ENCODE measurements around the gene SLC39A7. TPM values are rescaled to one million over a fixed set of nuclear protein-coding genes. Genes with fewer than 3 reads are reported as not detected.

SLC39A7 gene
- total RNA-seq, 1 donor from 2014 or later = 78.0 TPM

DNA sequence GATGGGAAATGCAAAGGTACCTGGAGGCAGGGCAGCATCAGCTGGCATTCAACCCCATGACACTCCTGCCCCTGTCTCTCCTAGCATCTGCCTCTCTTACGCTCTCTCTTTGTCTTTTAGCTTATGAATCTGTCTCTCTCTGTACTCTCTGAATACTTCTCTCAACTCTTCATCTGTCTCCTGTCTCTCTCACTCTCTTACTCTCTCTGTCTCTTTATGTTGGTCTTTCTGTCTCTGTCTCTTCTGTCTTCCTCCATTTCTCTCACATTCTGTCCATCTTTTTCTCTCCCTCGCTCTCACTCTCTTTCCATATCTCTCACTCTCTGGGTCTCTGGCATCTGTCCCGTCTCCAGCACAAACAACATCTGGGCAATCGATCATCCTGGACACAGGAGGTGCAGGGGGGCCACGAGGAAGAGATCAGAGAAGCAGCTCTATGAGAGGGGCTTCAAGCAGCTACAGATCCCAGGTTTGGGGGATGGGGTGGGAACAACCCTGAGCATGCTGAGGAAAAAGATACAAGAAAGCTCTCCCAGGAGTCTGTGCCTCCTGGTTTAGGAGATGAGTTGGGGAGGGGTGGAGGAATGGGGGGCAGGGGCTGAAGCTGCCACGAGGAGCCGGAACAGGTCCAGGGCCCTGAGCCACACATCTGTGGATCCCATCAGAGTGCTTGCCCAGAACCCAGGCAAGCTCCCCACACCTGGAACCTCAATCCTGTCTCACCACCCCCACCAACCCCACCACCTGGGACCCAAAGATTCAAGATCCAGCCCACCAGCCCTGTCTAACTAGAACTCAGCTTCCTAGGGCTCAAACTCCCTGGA lies 10.8 kb upstream of the SLC39A7 start:
- DNase-seq (ENCODE audit: low spot score) = no peak

- DNase-seq (ENCODE audit: low spot score) = no peak
Observed at GRCh38 chr6:33190504-33191107, 10.1 kb upstream of the SLC39A7 start.

DNA sequence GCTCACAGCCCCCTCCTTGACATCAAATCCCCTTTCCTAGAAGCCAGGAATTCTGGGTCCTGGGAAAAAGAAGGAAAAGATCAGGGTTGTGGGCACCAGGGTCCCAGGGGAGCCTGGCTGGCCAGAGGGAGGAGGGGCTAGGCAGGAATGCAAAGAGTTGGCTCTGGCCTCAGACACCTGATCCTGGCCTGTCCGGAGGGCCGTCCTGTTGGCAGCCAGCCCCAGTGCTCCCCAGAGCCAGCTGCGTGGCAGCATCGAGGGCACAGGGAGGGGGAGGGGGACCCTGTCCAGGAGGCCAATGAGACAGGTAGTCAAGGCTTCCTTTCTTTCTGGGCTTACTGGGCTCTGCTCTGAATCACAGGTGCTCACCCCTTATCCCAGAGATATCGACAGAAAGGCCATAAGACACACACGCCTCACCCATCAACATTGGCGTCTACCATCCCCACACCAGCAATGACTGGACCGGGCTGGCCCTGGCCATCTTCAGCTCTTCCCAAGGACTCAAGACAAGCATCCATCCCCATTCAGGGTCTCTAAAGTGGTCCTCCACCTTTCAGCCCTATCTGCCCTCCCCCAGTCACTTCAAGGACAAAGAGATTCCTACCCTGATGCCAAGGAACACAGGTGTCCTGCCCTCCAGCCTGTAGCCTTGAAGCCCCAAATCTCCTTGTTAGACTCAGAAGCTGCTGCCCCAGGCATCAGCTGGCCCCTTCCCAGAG lies 9.1 kb upstream of the SLC39A7 start:
- no peak for DNase-seq (ENCODE audit: low spot score)

GRCh38 chr6:33192105-33192646 lies 8.5 kb upstream of the SLC39A7 start, which contains the start of gene COL11A2:
Gene COL11A2, minus strand, starts transcription at chr6:33192467. Its CDS starts 227 bp downstream, at chr6:33192240.
- no peak for DNase-seq (ENCODE audit: low spot score)

DNA sequence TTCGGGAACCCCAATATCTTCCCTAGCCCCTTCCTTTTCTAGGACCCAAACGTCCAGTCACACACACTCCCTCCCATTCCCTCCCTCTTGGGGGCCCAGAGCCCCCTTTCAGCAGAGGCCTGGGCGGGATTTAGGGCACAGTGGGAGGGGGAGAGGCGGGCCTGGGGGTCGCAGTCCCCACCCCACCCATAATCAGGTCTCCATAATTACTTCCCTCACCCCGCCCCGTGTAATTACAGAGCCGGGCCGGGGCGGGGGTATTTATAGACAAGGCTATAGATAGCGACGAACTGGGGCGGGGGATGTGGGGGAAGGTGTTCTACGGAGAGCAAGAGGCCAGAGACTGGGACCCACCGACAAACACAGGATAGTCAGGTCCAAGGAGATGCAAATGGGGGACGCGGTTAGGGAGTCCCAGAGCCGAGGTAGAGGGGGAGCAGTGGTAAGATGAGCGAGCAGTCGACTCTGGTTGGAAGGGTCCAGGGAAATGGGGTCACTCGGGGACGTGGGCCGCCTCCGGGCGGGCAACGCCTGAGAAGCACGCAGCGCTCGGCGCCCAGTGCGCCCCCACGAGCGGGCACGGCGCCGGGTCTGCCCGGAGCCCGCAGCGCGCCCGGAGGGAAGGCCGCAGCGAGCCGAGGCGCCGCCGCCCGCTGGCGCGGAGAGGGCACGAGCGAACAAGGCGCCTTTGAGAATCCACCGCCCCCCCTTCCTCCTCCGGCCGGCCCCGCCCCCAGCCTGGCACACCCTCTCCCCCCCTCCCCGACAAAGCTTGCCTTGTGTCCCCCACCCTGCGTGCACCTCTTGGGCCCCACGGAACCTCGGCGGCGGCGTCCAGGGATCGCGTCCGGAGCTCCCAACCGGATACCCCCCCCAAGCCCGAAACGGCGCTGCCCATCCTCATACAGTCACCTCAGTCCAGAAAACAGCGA lies 7.7 kb upstream of the SLC39A7 start:
- DNase-seq (ENCODE audit: low spot score) = peak; percentile 28

GRCh38 chr6:33193619-33194018 lies 7.0 kb upstream of the SLC39A7 start:
- no peak for DNase-seq (ENCODE audit: low spot score)

DNA sequence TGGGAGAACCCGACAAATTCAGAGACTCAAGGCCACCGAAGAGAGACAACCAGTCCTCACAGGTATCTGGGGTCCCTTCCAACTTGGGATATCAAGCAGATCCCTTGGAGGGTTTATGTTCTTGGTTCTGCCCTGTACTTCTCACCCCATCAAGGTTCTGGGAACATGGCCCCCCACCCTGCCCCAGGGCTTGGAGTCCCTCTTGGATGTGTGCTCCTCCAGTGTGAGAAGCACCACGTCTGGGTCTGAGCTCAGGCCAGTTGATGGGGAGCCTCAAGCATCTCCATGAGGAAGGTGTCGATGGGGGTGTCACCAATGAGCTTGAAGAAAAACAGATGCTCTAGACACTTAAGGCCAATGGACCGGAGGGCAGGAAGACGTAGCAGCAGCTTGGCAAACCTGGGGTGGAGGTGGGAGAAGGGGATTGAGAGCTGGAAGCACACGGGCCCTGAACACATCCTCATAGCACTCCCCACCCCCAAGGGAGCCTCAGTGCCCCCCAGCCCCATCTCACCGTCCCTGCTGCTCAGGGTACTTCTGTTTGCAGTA lies 6.2 kb upstream of the SLC39A7 start:
- no peak for DNase-seq (ENCODE audit: low spot score)

GRCh38 chr6:33195304-33196165 lies 5.1 kb upstream of the SLC39A7 start:
- DNase-seq (ENCODE audit: low spot score) = no peak

- peak; percentile 66 for DNase-seq (ENCODE audit: low spot score)
Observed at GRCh38 chr6:33197431-33198048, 3.1 kb upstream of the SLC39A7 start.

DNA sequence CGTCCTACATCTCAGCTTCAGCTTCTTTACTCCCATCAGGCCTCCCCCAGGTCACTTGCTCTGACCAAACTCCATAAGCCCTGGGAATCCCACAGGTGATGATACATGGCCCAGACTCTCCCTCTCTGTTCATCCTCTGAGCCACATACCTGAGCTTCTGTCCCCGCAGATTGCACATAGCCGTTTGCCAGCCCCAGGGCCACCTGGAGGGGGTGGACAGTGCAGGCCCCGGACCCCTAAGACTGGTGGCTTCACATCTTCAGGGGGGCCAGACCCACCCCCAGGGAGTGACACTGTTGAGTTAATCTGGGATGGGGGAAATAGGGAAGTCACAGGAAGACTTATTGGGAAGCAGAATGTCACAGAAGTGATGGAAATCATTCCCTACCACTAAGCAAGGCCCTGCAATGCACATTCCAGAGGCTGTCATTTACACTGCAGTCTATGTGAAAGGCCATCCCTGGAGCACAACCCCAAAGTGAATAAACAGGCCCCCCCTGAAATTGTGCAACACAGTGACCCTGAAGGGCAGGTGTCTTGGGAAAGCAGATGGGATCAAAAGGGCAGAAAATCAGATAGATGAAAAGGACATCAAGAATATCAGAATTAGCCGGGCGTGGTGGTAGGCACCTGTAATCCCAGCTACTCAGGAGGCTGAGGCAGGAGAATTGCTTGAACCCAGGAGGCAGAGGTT lies 2.4 kb upstream of the SLC39A7 start:
- no peak for DNase-seq (ENCODE audit: low spot score)

DNA sequence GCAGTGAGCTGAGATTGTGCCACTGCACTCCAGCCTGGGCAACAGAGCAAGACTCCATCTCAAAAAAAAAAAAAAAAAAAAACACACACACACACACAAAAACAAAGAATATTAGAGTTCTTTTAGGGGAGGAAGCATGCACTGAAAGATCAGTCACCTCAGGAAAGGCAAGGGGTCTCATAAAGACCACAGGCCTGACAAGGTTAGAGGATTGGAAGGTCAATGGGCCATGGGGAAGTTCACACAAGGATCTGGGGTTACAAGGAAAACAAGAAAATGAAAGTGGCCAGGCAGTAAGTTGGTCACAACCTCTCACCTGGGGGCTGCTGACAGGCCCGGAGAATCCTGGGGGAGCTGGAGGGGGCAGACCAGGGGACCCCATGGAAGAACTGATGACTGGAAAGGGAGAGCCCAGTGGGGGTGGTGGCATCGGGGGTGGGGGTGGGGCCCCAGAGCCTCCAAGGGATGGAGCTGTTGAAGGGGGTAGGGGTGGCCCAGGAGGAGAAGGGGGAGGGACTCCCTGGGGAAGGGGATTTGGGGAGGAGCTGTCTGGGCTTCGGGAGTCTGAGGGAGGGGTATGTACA lies 1.7 kb upstream of the SLC39A7 start:
- DNase-seq (ENCODE audit: low spot score) = no peak

GRCh38 chr6:33199687-33200218 lies 914 bp upstream of the SLC39A7 start:
- peak; percentile 75 for DNase-seq (ENCODE audit: low spot score)

DNA sequence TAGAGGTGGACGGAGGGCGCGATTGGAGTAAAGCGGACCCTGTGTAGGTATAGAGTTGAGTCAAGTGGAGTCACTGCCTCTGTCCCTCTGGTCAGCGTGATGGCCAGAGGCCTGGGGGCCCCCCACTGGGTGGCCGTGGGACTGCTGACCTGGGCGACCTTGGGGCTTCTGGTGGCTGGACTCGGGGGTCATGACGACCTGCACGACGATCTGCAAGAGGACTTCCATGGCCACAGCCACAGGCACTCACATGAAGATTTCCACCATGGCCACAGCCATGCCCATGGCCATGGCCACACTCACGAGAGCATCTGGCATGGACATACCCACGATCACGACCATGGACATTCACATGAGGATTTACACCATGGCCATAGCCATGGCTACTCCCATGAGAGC lies 479 bp downstream of the SLC39A7 start:
- DNase-seq (ENCODE audit: low spot score) = no peak

DNA sequence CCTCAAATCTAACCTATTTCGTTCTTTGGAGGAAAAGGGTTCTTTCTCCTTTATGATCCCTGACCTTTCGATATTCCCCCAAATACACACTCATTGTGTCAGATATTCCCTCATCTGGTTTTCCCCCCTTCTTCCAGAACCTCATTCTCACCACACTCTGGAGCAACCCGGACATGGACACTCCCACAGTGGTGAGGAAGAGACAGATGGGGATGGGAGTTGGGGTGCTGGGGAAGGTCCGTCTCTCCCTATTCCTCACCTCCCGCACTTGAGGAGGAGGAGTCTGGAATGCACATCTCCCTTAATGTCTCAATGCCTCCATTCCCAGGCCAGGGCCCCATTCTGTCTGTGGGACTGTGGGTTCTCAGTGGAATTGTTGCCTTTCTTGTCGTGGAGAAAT lies 1.3 kb downstream of the SLC39A7 start:
- no peak for DNase-seq (ENCODE audit: low spot score)

DNA sequence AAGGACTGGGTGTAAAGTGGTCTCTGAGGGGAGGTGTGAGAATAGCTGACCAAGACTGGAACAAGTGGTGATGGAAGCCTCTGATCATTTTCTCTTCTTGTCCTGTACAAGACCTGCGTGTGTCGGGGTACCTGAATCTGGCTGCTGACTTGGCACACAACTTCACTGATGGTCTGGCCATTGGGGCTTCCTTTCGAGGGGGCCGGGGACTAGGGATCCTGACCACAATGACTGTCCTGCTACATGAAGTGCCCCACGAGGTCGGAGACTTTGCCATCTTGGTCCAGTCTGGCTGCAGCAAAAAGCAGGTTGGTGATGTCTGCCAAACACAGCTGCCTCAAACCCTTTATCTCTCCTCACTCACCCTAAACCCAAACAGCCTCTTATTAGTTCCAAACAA lies 2.1 kb downstream of the SLC39A7 start:
- no peak for DNase-seq (ENCODE audit: low spot score)

GRCh38 chr6:33203443-33204164 lies 2.9 kb downstream of the SLC39A7 start:
- DNase-seq (ENCODE audit: low spot score) = no peak

DNA sequence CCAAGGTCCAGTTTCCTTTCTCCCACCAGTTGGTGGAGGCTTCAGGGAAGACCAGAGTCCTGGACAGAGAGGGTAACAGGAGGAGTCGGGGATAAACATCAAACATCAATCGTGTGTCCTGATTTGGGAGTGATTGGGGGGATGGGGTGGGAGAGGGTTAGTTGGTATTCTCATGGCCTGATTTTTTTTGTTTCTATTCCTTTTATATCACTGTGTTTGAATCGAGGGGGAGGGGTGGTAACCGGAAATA lies 3.4 kb downstream of the SLC39A7 start:
- DNase-seq (ENCODE audit: low spot score) = no peak

All from umbilical cord (tissue), 2 donors.